H1 (cell line): ENCODE data around the gene SIGLEC11. TPM values are rescaled to one million over a fixed set of nuclear protein-coding genes. Genes with fewer than 3 reads are reported as not detected.

ENCODE experiments used
- CREB1 ChIP-seq: IDR thresholded peaks from 2 replicates; pipeline ENCODE4 v1.6.1; 2012; ENCODE audit warnings: inconsistent platforms
- EZH2 ChIP-seq: fragments of 200-600 bp; sonication (generic); IDR thresholded peaks from 2 replicates; pipeline ENCODE4 v1.7.1; 2012; ENCODE audit warnings: low read depth, mild to moderate bottlenecking, moderate library complexity, low read length, inconsistent platforms; ENCODE audit not compliant: severe bottlenecking
- KDM1A ChIP-seq: fragments of 200-600, 300-600 bp; sonication (generic); IDR thresholded peaks from 2 replicates; pipeline ENCODE4 v1.7.1; 2016; ENCODE audit warnings: mild to moderate bottlenecking, low read length, borderline replicate concordance
- SP2 ChIP-seq: IDR thresholded peaks from 2 replicates; pipeline ENCODE4 v1.6.1; 2012; ENCODE audit warnings: mild to moderate bottlenecking, low read length, inconsistent platforms
- TAF1 ChIP-seq: IDR thresholded peaks from 2 replicates; pipeline ENCODE4 v1.6.1; 2011; ENCODE audit warnings: mild to moderate bottlenecking, low read depth, low read length
- TCF12 ChIP-seq: IDR thresholded peaks from 2 replicates; pipeline ENCODE4 v1.6.1; 2011; ENCODE audit warnings: low read depth, mild to moderate bottlenecking, low read length
- polyA plus RNA-seq, 7 experiments: library from polyadenylated mRNA; depleted of rRNA in 3 of 7; stranded (reverse) in 5 of 7; unstranded in 2 of 7; fragments of >200 nt in 5 of 7; fragments of 200-250 nt in 2 of 7; gene quantifications; 1 replicate in 5 of 7; 2 replicates in 1 of 7; 4 replicates in 1 of 7; pipeline versions ENCODE4 v1.2.1 to v1.2.3, GENCODE V29; 2011 to 2013; ENCODE audit warnings: missing spikeins in 2 of 7, mixed read lengths in 2 of 7
- total RNA-seq: library from RNA; stranded (reverse); fragmentation: NEBNext Ultra II Directional; extraction: Animal tissue kit (Norgen Biotek cat#: 25700); gene quantifications from 2 replicates; pipeline ENCODE4 v1.2.1, GENCODE V29; 2021
- TF ChIP-seq, protein P1 (sequence below), 3 experiments: IDR thresholded peaks; 1 replicate in 2 of 3; 2 replicates in 1 of 3; pipeline versions ENCODE4 v1.5.1 to v1.6.1; 2011; ENCODE audit warnings: low read length in 3 of 3, mild to moderate bottlenecking in 3 of 3, inconsistent platforms in 2 of 3, low read depth in 1 of 3, moderate library complexity in 1 of 3; ENCODE audit not compliant: insufficient read depth in 1 of 3; ENCODE audit errors: control extremely low read depth in 1 of 3

SIGLEC11 gene
- total and polyA plus RNA-seq, 2 of the 8 experiments (the other 6 are each of a cell fraction or from before 2014, with no cell fraction given) = 0.18 TPM; not detected in 1

DNA sequence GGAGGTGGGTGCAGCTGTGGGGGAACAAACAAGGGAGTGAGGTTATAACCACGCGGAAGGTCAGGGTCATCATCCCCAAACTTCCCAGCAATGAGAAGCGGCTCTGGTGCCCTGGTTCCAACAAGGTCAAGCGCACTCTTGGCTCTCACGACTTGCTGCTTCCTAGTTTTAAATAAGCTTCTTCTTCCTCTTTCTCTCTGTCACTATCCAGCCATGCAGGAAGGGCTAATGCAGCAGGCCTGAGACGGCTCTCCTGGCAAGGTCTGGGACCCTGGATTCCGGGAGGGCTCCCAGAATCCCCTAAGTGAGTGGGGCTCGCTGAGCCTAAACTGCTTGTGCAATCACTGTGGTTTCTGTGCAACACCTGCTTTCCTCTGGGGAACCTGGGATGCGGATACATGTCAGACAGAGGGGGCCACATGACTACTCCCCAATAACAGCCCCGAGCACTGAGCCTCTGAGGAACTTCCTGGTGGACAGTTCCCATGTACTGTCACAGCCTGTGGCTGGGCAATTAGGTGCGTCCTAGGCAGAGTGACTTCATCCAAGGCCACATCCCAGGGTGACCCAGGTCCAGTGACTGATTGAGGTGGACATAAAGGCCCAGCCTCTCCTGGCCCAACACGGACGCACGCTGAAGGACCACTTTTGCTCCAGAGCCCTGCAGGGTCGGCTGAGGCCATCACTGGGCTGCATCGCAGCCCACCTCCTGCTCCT, 40.0 kb upstream of the SIGLEC11 start (continued):
- TF ChIP-seq TAF1 (no peak), EZH2 (no peak), KDM1A (no peak), TCF12 (no peak), SP2 (no peak), CREB1 (no peak)
- TF ChIP-seq, protein P1, sequence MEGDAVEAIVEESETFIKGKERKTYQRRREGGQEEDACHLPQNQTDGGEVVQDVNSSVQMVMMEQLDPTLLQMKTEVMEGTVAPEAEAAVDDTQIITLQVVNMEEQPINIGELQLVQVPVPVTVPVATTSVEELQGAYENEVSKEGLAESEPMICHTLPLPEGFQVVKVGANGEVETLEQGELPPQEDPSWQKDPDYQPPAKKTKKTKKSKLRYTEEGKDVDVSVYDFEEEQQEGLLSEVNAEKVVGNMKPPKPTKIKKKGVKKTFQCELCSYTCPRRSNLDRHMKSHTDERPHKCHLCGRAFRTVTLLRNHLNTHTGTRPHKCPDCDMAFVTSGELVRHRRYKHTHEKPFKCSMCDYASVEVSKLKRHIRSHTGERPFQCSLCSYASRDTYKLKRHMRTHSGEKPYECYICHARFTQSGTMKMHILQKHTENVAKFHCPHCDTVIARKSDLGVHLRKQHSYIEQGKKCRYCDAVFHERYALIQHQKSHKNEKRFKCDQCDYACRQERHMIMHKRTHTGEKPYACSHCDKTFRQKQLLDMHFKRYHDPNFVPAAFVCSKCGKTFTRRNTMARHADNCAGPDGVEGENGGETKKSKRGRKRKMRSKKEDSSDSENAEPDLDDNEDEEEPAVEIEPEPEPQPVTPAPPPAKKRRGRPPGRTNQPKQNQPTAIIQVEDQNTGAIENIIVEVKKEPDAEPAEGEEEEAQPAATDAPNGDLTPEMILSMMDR (IDR thresholded peaks at IDR 0.05; ENCODE audit: control extremely low read depth in 1 of 3, insufficient read depth in 1 of 3, low read depth in 1 of 3, low read length in 3 of 3) = no peak
- TF ChIP-seq, all 59 proteins: peak for 0
